ENCODE results near the gene ROPN1B. TPM values are rescaled to one million over a fixed set of nuclear protein-coding genes. Genes with fewer than 3 reads are reported as not detected.
A peak's percentile ranks its signal among the peaks of the same experiment; 100 is the strongest.
"Not testable (repeated sequence)": the region's sequence is repeated elsewhere in the genome, so short reads cannot be mapped to it uniquely, and the experiment has no call there.

Gene ROPN1B
- polyA plus RNA-seq (2013, experiment 1 of 2; ENCODE audit: insufficient read length): not detected
- not detected for polyA plus RNA-seq (2013, experiment 2 of 2; ENCODE audit: insufficient read length)

- DNase-seq: not testable (repeated sequence)
Measured at GRCh38 chr3:125968701-125969592, at the start of gene ROPN1B. TSS of gene ROPN1B (plus strand) at chr3:125969178. CDS start at chr3:125972055, 2,877 bp downstream.

DNA sequence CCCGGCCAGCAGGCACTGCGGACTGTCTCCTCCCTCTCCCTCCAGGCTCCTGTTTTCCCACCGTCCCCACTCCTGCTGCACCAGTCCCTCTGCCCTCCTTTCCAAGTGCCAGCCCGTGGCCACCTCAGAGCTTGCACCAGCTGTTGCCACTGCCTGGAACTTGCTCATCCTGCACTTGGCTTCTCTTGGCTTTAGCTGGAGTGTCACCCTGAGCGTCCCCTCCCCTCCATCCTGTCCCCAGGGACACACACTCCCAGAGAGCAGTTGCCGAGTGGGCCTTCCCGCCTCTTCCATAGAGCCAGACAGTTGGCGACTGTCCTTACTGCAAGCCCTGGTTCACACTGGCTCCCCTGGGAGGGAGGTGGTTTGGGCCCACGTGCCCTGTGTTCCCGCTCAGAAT is 48.8 kb upstream of the ROPN1B start:
- DNase-seq: not testable (repeated sequence)

GRCh38 chr3:125920751-125921279 is 48.2 kb upstream of the ROPN1B start:
- not testable (repeated sequence) for DNase-seq

DNA sequence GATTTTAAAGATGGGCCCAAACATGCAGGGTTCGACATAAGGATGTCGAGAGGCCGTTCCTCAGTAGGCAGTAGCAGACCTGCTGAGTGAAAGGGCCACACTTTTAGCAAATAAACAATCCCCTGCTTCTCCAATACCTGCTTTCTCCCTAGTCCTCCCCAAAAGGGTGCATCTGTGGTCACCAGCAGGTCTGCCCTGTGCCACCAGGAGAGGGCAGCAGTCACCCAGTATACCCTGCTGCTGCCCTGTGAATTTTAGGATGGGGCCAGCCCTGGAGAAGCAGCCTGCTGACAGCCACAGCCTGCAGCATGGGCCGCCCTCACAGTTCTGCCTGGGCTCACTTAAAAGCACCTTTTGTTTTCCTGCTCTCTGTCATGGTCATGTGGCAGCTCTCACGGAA is 47.3 kb upstream of the ROPN1B start:
- DNase-seq: peak; percentile 38

DNA sequence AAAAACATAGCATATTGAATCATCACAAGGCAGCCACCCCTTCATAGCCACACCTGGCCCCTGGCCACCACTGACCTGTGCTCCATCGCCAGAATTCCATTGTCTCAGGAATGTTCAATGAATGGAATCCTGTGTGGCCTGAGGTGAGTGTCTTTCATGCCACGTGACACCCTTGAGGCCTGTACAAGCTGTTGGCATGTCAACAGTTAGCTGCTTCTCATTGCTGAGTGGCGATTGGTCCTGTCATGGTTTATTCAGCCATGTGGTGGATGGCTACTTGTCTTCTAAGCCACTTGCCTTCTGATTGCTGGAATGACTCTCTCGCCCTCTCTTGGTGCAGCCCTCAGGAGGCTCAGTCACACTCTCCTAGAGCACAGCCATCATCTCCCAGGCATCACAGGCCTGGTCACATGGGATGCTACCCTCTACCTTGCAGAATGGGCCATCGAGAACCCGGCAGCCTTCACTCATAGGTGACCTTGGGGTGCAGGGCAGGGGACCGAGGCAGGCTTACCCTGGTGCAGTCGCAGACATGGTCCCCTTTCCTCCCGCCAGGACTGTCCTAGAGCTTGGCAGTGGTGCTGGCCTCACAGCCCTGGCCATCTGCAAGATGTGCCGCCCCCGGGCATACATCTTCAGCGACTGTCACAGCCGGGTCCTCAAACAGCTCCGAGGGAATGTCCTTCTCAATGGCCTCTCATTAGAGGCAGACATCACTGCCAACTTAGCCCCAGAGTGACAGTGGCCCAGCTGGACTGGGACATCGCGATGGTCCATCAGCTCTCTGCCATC is 45.5 kb upstream of the ROPN1B start:
- DNase-seq: peak; percentile 38

GRCh38 chr3:125924276-125924675 is 44.7 kb upstream of the ROPN1B start:
- DNase-seq: not testable (repeated sequence)

DNA sequence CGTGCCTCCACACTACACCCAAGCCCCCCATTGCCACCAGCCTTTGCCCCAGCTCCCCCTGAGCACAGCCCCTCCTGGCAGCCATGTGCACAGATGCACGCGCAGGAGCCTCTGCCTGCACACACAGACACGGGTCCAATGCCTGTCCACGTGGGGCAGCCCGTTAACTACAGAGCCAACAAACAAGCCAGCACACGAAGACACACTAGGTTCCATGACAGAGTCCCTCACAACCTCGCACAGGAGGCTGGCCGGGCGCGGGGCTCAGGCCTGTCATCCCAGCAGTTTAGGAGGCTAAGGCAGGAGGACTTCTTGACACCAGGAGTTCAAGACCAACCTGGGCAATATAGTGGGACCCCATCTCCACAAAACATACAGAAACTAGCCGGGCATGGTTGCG is 43.3 kb upstream of the ROPN1B start:
- not testable (repeated sequence) for DNase-seq

DNA sequence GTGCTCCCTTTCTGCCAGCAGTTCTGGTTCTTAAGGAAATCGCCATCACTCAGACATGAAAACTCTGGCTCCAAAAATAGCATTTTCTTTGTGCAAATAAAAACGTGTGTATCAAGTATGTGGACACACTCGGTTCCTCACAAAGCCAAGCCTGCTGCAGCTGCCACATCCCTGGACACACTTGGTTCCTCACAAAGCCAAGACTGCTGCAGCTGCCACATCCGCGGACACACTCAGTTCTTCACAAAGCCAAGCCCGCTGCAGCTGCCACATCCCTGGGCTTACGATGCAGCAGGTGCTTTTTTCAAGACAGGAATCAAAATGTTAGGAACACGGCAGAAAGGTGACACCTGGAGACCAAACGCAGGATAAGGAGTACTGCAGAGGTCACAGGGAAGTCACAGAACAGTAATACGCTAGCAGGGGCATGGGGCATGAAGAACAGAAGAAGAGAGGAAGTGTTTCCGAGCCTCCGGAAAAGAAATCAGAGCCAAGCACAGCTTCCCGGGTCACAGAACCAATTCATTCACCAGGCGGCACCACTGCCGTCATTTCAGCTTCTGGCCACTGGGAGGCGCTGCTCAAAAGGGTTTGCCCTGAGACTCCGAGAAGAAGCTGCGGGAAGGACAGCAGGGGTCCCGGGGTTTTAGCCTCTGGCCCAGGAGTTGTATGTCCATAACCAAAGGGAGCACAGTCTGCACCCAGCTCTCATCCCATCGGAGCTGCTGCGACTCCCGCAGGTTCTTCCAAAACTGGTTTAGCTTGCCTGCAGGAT is 40.0 kb upstream of the ROPN1B start:
- DNase-seq: not testable (repeated sequence)

DNA sequence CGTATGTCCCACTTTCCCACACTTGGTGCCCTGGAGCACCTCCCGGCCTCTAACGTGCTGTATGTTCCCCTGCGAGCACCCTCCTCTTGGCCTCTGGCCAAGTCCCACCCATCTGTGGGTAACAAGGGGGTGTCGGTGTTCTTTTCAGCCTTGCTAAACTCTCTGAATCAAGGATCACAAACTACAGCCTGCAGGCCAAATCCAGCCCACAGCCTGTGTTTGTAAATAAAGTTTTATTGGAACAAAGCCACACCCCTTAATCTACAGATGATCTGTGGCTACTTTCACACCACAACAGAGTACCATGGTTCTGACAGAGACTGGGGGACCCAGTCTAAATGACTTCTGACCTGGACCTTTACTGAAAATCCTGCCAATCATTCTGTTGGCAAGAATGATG is 39.2 kb upstream of the ROPN1B start:
- not testable (repeated sequence) for DNase-seq

DNA sequence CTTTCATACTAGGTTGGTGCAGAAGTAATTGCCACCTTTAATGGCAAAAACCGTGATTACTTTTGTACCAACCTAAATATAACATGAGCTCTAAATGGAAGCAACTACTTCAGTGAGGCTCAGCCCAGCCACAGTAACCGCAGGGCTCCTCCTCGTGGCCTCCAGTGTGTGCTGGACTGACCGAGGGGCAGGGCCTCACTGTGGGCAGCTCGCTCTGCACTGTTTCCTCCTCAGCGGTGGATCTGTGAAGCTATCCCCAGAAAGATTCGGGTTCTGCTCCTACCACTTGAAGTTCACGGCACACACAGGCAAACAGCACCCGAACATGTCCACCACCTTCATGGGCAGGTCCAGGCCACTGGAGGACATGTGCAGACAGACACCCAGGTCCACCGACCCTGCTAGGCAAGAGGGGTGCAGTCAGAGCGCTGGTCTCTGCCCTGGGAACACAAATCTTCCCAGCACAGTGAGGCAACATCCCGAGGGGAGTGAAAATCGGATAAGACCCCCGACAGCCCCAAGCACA is 37.6 kb upstream of the ROPN1B start:
- not testable (repeated sequence) for DNase-seq

- not testable (repeated sequence) for DNase-seq
Measured at GRCh38 chr3:125933397-125934173, 35.4 kb upstream of the ROPN1B start.

DNA sequence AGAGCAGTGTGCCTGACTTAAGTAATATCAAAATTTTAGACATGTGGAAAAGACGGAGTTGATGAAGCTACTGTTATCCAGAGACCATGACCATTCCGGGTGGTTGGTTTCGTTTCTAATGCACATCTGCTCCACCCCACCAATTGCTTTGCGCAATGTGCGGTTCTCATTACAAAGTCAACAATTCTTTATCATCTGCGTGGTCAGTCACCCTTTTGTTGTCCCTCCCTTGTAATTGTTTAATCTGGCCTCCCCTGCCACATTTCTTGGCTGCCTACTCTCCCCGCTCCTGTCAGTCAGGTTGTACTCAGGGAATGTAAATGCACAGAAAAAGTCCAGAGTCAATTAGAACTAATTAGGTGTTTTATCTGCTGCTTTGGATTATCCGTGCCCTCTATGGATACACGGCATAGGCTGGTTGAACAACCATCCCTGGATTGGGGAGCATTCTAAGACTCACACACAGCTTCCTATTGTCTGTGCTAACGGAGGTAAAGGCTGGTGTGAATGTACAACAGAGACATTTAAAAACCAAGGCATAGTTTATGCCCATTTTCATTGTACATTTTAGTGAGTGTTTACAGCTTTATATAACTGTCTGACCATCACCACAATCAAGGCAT is 33.6 kb upstream of the ROPN1B start:
- not testable (repeated sequence) for DNase-seq

DNA sequence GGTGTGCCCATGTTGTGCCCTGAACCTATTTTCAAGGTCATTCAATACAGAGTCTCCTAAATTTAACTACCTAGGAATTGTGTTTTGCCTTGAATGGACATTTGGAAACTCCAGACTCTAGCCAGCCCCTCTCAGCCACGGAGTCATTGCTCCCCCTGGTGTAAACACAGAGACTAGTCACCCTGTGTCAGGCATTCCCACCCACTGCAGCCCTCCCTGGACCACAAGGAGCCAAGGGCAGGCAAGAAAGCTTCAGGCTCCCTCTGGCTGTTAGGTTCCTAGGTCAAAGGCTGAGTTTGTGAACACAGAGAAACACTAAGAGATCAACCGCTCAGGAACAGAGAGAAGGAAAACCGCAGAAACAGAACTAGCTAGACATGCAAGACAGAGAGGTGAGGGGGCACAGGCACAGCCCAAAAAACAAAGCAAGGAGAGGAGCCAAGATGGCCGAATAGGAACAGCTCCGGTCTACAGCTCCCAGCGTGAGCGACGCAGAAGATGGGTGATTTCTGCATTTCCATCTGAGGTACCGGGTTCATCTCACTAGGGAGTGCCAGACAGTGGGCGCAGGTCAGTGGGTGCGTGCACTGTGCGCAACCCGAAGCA is 32.7 kb upstream of the ROPN1B start:
- not testable (repeated sequence) for DNase-seq

- DNase-seq: not testable (repeated sequence)
Measured at GRCh38 chr3:125936891-125937290, 32.1 kb upstream of the ROPN1B start.

- DNase-seq: peak; percentile 63
Measured at GRCh38 chr3:125947806-125948205, 21.2 kb upstream of the ROPN1B start.

GRCh38 chr3:125948901-125949300 is 20.1 kb upstream of the ROPN1B start:
- DNase-seq: peak; percentile 72

DNA sequence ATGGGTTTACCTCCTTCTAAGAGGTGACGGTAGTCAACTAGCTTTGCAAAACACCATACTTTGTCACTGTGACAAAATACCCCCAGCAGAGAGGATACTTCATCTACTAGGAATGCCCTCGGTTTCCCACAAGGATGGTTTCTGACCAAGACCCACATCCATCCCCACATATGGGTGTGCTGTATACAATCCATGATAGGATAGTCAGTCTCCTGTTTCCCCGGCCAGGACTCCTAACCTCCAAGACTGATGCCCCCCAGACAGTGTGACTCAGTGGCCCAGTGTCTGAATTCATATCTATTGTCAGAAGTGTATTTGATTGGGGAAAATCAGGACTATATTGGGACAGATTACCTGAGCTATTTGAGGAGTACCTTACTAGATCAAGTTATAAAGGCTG is 17.8 kb upstream of the ROPN1B start:
- peak; percentile 58 for DNase-seq

DNA sequence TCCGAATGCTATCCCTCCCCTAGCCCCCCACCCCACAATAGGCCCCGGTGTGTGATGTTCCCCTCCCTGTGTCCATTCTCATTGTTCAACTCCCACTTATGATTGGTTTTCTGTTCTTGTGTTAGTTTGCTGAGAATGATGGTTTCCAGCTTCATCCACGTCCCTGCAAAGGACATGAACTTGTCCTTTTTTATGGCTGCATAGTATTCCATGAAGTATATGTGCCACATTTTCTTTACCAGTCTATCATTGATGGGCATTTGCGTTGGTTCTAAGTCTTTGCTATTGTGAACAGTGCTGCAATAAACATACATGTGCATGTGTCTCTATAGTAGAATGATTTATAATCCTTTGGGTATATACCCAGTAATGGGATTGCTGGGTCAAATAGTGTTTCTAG is 12.0 kb upstream of the ROPN1B start:
- not testable (repeated sequence) for DNase-seq

GRCh38 chr3:125957674-125958510 is 11.1 kb upstream of the ROPN1B start:
- DNase-seq: no peak
